ELR (cell line): ENCODE data around the gene SLC8A3.

Experiments used
- DNase-seq: peaks from one replicate; pipeline ENCODE4 v3.0.0-alpha.2; 2015; ENCODE audit warnings: low read depth

Gene SLC8A3

DNA sequence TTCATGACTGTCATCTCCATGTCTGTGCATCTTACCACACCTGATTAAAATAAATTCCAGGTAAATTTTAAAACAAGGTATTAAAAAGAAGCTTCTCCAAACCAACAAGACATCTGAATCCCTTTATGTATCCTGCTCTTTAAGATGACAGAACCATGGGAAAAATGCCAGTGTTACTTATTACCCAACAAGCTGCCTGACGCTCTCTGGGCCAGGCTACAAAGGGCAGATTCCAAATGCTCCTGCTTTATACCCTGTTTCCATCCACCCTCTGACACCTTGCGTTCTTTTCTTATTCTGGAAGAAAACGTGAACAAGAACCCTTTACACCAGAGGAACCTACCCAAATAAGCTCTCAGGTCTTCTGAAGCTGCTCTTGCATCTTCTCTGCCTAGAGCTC is 70.7 kb downstream of the SLC8A3 start:
- no peak for DNase-seq

DNA sequence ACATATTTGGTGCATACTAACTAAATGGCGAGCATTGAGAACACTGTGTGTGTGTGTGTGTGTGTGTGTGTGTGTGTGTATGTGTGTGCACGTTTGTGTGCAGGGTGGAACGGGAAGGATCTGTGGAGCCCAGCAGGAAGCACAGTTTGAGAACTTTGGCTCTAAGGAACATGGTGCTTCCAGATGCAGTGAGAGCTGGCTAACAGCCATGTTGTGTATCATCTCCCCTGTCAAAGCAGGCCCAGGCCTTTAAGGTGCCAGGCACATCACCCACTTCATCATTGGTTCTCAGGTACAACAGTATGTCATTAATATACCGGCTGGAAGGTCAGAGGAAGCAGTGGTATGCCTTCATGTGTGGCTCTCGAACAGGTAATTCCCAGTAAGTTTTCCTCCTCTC is 72.5 kb downstream of the SLC8A3 start:
- DNase-seq, result no peak

DNA sequence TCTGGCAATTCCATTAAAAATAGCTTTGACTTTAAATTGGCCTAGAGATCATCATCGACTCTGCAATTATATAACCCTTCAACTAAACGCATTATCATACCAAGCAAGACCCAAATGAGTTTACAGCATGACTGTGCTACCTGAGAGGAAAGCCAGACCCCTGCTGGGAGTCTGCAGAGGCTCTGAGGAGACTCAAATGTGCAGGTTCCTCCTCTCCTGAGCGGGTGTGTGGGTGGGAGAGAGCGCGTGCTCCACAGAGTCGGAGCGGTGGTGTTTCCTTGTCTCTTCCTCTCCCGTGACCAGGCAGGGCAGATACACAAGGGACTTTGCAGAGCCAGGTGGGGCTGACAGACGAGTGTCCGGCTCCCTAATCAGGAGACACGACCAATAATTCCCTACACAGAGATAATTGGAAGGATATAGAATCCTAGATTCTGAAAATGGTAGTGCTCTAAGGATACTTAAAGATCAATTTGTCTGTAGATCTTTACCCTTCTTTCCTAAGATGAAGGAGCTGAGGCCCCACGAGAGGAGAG is 74.1 kb downstream of the SLC8A3 start:
- DNase-seq, result no peak

DNA sequence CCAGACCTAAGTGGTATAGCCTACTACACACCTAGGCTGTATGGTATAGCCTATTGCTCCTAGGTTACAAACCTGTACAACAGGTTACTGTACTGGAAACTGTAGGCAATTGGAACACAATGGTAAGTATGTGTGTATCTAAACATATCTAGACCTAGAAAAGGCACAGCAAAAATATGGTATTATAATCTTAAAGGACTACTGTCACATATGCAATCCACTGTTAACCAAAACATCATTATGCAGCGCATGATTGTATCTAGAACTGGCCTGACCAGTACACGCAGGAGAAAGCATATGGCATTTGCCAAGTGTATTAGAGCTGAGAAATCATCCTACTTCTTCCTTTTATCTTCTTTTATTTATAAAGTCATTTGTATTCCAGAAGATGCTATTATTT is 75.5 kb downstream of the SLC8A3 start:
- DNase-seq, result no peak

DNA sequence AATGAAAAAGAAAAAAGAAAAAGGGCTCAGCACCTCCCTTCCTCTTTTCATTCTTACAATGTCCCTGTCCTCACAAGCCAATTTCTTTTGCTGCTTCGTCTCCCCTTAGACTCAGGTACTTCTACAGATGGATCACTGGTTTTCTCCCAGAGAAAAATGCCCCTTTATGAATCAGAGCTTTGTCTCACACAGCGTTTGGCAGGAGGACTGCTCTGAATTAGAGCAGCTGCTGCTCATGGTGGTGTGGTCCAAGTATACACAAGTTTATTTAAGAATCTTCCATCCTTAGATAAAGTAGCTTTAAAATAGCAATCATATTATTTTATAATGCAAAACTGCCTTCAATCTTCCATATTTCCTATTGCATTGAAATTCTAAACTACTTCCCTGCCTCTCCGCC is 80.3 kb downstream of the SLC8A3 start:
- DNase-seq, result no peak

DNA sequence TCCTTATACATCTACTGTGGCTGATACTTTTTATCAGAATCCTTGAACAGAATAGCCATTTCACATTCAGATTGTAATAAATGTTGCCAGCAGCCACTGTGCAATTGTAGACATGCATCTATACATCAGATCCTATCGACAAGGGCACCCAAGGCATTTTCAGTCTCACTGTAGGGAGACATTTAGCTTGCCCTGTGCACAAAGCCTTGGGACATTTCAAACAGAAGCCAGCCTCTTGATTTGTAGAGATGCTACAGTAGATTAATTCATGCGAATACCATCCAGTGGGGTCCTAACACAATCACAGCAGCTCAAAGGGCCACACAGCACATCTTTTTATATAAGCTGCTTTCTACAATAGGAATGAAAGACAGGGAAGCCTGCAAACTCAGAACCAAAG is 81.4 kb downstream of the SLC8A3 start:
- no peak for DNase-seq

DNA sequence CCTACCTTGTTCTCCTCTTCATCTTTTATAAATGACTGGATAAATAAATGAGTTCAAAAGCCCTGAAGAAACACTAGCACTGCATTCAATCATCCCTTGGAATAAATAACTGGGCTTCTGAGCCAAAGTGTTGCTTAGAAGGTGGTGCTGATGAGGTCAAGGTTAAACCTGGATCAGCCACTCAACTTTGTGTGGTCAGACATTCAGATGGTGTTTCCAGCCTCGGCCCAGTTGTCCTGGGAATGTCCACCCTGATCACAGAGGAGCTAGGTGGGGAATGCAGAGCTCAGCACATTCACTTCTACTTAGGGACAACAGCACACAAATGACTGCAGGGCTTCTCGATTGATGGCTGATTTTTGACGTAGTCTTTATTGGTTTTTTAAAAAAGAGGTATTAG is 88.7 kb downstream of the SLC8A3 start:
- DNase-seq, result no peak

DNA sequence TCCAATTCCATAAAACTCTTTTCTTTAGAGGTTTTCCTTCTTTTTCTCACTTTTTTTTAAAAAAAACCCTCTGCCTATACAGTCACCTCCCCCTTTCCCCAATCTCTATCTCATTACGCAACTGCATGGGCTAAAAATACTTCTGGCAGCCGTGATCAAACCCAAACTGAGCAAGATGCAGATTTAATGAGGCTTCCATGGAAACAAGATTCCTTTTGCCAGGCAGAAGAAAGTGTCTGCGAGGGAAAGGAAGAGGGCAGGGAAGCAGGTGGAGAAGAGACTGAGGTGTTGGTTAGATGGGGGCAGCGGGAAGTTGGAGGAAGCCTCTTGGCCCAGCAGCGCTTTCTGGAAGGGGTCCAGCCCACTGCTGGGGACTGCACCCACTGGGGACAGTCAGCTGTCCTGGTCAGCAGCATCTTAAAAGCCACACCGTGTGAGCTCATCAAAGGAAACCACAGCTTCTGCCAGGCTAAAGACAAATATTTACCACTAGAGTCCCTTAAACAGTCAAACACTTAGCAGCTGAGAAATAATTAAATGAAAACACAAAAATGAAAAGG is 90.4 kb downstream of the SLC8A3 start:
- DNase-seq, result no peak

DNA sequence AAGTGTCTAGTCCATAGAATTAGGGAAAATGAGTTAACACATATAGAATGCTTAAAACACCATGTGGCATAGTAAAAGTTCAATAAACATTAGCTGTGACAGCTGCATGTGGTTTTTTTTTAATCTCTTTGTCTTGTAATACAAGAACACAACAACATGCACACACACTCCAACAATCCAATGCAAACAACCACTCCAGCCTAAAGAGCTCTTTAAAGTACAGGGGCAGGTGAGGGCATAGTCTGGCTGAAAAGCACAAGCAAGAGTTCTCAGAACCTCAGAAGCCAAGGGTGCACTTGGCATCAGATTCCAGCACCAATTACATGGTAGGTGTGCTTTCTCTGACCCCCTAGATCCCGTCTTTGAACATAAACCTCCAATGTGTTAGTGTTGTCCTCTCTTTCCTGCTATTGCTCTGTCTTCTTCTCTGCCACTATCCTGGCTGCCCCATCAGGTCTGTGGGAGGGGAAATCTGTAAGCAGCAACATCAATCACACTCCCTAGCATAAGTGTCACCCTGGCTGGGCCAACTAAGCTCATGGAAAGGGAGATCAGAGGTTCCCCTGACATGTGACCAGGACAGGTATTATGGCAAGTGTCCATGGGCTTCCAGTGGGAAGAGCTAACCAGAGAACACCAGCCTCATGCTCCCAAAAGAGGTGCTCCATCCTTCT is 91.0 kb downstream of the SLC8A3 start:
- DNase-seq, result no peak

DNA sequence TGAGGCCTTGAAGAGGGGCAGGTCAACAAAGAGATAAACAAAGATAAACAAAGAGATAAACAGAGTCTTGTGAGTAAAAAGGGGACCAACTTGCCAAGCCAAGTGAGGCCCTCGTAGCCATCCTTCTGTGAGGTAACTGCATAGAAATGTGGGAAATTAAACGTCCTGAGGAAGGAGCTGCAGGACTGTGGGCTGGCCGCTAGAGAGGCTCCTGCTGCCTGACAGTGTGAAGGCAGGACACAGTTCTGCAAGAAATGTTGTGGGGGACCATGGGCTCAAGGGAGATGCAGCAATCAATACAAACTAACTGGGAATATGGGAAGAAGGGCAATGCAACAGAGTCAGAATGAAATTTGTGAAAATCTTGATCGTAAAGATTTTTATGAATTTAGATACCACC is 91.9 kb downstream of the SLC8A3 start:
- peak; percentile 32 for DNase-seq

DNA sequence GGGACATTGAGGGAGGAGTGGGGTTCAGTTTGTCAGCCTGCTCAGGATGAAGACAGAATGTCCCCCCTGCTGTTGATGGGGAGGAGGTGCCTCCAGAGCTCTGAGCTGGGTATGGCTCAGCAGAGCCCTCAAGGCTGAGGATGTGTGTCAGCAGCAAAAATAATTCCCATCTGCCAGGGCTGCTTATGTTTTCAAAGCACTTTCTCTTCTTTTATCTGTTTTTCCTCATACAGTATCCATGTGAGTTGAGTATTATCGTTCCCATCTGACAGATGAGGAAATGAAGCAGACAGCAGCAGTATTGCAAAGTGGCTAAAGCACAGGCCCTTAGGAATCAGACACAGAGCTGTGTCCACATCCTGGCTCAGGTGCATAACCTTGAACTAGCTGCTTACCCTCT is 94.1 kb downstream of the SLC8A3 start:
- DNase-seq, result no peak

DNA sequence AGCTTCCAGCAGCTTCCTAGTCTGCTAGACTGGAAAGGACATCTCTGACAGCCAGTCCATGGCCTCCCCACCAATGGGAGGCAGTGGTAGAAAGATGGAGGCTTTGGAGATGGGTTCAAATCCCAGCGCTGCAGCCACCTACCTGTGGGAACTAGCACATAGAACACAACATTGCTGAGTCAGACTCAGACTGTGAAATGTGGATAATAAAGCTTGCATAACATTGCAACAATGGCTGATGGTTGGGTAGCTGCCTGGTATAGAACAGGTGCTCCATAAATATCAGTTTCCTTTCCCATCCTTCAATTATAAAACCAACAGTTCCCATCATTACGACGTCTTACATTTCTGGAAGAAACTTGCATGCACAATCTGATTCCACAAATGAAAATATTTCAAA is 94.6 kb downstream of the SLC8A3 start:
- DNase-seq, result no peak

DNA sequence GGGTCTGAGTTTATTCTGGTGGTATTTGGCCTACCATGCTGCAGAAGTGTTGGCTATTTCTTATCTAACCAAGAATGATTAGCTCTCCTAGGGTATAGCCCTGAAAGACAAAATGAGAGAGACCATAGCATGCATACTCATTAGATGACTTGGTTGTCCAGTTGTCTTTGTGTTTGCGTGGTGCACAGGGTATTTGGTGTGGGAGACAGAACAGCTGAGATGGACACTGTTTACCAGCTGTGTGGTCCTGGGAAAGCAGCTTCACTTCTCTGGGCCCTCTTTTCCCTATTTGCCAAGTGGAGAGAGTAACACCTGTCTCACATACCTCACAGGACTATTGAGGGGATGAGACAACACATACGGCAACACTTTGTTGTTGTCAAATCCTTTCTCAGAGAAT is 95.6 kb downstream of the SLC8A3 start:
- no peak for DNase-seq

DNA sequence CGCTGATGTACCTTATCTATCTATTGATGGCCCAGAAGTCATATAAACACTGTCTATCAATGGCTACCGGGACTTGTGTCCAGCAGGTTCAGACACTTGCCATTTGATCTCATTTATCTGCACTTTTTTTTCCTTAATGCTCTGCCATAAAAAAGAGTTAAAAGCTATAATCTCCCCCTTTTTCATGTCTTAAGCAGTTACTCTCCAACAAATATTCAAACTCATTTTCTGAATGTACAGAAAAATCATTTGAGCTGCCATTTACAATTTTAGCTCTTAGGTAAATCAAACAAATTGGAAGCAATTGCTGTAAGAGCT is 101.4 kb downstream of the SLC8A3 start:
- DNase-seq, result no peak

DNA sequence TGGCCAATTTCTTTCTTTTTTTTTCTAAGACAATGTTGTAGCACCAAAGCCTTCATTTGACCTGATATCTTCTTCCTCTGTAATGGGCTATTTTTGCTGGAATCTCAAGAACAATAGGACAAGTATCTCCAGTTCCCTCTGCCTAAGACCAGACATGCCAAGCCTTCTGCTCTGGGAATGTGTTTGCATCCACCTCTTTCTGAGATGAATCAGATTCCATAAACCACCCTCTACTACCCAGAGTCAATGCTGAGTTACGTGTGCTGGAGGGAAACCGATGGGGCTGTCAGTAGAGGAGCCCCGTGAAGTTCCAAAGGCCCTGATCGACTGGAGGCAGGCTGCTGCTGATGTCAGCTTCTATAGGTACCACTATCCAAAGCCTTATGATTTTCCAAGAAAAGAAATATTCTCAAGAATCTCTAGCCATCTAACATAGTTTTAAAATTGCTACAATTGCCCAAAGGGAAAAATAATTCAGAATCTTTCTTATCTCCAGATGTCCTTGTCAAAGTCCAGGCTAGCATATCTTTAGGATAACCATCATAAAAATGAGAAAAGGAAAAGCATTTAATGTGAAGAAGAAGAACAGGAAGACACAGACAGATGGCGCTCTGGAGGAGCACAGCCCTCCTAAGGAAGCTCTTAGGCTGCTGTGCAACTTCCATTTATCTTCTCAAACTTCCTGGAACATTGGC is 101.9 kb downstream of the SLC8A3 start:
- peak; percentile 58 for DNase-seq

DNA sequence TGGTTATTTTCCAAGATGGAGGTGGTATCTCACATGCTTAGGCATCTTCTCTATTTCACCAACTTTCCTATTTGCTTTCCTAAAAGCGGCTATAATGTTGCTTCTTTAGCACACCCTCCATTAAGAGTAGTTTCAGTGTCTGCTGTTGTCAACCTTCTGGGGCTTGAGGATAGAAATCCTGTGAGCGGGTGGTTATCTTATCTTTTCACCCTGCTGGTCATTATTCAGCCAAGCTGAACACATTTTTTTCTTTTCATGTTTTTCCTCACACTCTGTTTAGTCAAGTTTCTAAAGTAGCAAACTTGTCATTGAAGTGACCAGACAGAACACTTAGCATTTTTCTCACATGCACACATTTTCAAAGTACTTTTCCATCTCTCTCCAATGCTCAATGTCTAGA is 104.5 kb downstream of the SLC8A3 start:
- no peak for DNase-seq

DNA sequence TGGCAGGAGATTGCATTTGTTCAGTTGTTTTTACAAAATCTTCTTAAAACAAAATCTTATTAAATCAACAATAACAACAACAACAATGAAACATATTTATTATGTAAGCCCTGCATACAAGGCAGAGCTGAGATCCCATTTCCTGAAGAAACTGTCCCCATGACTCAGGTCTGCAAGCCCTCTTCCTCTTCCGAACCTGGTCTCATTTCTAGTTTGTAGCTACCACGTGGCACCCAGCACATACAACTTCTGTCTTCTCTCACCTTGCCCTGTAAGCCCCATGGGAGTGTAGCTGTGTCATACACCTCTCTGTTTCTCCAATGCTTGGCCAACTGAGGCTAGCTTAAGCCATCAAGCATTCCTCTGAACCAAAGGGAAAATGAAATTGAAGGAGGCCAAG is 106.4 kb downstream of the SLC8A3 start:
- DNase-seq, result no peak

DNA sequence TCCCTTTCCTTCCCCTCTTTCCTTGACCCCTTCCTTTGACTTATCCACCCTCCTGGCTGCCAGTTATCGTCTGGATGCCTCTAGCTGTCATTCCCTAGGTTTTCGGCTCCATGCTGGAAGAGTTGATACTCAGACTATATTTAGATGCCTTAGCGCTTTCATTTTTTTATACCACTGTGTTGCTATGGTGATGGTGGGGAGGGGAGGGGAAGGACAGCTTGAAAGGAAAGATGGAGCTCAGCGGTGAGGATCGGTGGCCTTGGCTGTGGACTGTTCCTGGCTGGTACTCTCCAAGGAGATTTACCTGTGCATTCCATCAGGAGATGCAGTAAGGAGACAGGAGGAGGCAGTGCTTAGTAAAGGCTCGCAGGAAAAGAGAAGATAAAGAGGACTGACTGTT is 108.7 kb downstream of the SLC8A3 start:
- no peak for DNase-seq

DNA sequence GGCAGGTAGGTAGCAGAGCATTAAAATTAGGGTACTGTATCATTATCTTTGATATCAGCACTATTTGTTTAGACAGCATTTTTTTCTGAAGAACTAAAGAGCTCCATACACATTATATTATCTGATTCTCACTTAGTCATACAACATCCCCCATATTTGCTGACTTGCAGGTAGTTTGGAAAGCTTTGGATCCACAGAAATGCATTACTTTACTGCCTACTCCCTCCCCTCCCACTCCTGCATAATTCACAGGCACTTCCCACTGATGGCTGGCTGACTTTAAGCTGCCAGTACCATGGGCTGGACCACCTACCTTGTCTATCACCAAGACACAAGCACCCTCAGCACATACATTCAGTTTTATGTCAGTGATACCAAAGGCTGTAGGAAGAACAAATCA is 110.4 kb downstream of the SLC8A3 start:
- DNase-seq, result no peak

DNA sequence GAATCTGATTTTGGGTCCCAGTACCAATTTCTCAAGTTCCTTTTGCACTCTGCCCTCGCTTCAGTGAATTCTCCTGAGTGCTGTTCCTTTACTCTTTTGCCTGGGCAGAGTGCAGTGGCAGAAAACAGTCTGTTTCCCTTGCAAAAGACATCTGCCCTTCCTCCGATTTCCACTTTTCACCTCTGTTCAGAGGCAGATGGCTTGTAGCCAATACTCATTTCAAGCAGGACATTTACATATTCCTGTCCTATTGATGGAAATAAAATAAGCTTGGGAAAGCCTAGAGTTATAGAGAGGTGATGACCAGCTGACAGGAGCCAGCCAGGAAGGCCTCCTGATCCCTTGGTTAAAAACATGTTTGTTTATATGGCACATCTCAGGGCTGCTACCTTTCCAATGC is 111.0 kb downstream of the SLC8A3 start:
- no peak for DNase-seq

DNA sequence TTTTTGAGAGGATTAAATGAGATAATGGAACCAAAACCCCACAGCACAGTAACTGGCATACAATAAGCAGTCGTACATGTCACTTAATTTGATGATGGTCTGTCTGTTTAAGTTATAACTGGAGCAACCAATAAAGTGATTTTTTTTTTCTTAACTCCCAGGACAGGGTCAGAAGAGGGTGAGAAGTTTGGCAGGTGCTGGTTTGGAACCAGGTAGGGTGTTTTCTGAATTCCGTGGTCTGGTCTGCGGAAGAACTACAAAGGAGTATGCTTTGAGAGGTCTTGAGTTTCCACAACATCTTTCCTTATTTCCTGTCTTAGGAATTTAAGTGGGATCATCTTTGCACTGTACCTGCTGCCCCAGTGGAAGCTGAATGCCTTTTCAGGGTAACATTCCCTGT is 111.7 kb downstream of the SLC8A3 start:
- DNase-seq, result no peak

DNA sequence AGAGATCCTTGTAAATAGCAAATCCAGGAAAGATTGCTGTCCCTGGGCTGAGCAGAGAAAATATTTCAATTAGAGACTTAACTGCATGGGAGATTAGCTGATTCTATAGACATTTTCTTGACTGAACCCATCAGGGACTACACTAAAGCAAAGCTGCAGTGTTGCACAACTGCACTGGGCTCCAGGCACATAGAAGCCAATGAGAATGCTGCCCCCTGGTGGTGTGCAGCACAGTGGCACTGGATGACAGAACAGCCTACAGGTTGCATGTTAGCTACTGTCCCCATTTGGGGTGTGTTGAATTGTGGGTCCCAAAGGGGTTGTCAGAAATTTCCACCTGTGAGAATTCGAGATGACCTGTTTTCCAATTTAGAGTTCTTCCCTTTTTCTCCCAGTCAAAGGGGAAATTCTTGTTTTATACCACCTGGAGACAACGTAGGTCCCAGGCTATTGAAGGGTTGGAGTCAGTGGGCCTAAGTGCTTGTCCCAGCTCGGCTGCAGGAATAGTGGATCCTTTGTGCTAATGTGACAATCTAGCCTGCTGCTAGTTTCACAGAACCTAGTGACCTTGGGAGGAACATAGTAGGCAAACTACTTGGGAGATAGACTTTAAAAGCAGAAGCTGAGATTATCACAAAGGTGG is 114.7 kb downstream of the SLC8A3 start:
- peak; percentile 67 for DNase-seq

DNA sequence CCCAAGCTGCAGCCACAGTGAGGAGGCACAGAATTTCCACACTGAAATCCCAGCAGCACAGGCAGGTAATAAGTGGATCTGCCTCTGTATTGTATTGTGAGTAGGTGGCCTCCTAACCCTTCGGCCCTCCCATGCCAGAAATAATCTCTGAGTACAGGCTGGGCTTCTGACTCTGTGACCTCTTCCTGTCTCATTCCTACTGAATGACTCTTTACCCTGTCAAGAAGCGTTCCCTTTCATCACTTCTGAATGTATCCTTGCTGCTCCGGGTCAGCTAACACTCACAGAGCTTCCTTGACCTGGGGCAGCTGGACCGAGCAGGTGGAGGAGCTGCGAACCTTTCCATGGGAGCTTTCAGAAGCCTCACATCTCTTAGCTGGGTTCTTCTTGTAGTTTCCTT is 119.6 kb downstream of the SLC8A3 start:
- DNase-seq, result peak; percentile 13
